Liver (tissue), 9 donors: ENCODE measurements around the gene ACYP2. TPM values are rescaled to one million over a fixed set of nuclear protein-coding genes. Genes with fewer than 3 reads are reported as not detected.
A peak's percentile ranks its signal among the peaks of the same experiment; 100 is the strongest.
"Not testable (repeated sequence)": the region's sequence is repeated elsewhere in the genome, so short reads cannot be mapped to it uniquely, and the experiment has no call there.

Experiments used
- DNase-seq: peaks from one replicate; pipeline ENCODE4 v3.0.0-alpha.2; 2017; ENCODE audit warnings: low spot score
- H3K27ac ChIP-seq, 2 donors: one replicate each; pipeline ENCODE4 v1.7.0; 2013; ENCODE audit warnings: inconsistent platforms in 2 of 2, low read length in 2 of 2, control low read depth in 1 of 2, low read depth in 1 of 2, mild to moderate bottlenecking in 1 of 2
- H3K27me3 ChIP-seq, 4 donors: one replicate each; pipeline versions ENCODE4 v1.6.1 to v1.7.0; 2013; ENCODE audit warnings: low read length in 3 of 4, inconsistent platforms in 1 of 4, mild to moderate bottlenecking in 1 of 4, moderate library complexity in 1 of 4; ENCODE audit not compliant: control insufficient read depth in 4 of 4, insufficient read depth in 4 of 4
- H3K36me3 ChIP-seq, 4 donors: one replicate each; pipeline versions ENCODE4 v1.6.1 to v1.7.0; 2013; ENCODE audit warnings: low read length in 3 of 4, mild to moderate bottlenecking in 3 of 4, low read depth in 1 of 4, moderate library complexity in 1 of 4; ENCODE audit not compliant: control insufficient read depth in 4 of 4, insufficient read depth in 3 of 4
- H3K4me1 ChIP-seq, 4 donors: one replicate each; pipeline versions ENCODE4 v1.6.1 to v1.7.0; 2013; ENCODE audit warnings: low read length in 3 of 4, mild to moderate bottlenecking in 3 of 4, moderate library complexity in 1 of 4; ENCODE audit not compliant: control insufficient read depth in 4 of 4, insufficient read depth in 4 of 4
- H3K4me3 ChIP-seq, 3 donors: one replicate each; pipeline versions ENCODE4 v1.6.1 to v1.7.0; 2013; ENCODE audit warnings: low read length in 3 of 3, control low read depth in 1 of 3, low read depth in 1 of 3, mild to moderate bottlenecking in 1 of 3
- H3K9ac ChIP-seq, 2 donors: one replicate each; pipeline ENCODE4 v1.7.0; 2013; ENCODE audit warnings: low read length in 2 of 2, mild to moderate bottlenecking in 2 of 2, moderate library complexity in 2 of 2, control low read depth in 1 of 2, low read depth in 1 of 2
- H3K9me3 ChIP-seq, 4 donors: one replicate each; pipeline versions ENCODE4 v1.6.1 to v1.7.0; 2013; ENCODE audit warnings: low read length in 3 of 4; ENCODE audit not compliant: control insufficient read depth in 4 of 4
- FOXA1 ChIP-seq: IDR thresholded peaks from 2 replicates; pipeline ENCODE4 v1.6.1; 2016; ENCODE audit warnings: antibody characterized with exemption
- GABPA ChIP-seq, 2 donors: IDR thresholded peaks in 1 of 2; conservative IDR thresholded peaks in 1 of 2; 2 replicates each; pipeline ENCODE4 v1.6.1; 2016; ENCODE audit warnings: antibody characterized with exemption in 2 of 2, mild to moderate bottlenecking in 1 of 2, moderate library complexity in 1 of 2
- HNF4A ChIP-seq, 2 donors: conservative IDR thresholded peaks; 2 replicates each; pipeline ENCODE4 v1.6.1; 2016; ENCODE audit warnings: antibody characterized with exemption in 2 of 2, mild to moderate bottlenecking in 2 of 2
- HNF4G ChIP-seq: IDR thresholded peaks from 2 replicates; pipeline ENCODE4 v1.6.1; 2016; ENCODE audit warnings: antibody characterized with exemption
- NR2F2 ChIP-seq: IDR thresholded peaks from 2 replicates; pipeline ENCODE4 v1.6.1; 2016; ENCODE audit warnings: antibody characterized with exemption
- SP1 ChIP-seq: IDR thresholded peaks from 2 replicates; pipeline ENCODE4 v1.6.1; 2018; ENCODE audit warnings: antibody characterized with exemption, mild to moderate bottlenecking
- TAF1 ChIP-seq: conservative IDR thresholded peaks from 2 replicates; pipeline ENCODE4 v1.6.1; 2016; ENCODE audit warnings: antibody characterized with exemption, mild to moderate bottlenecking
- YY1 ChIP-seq: IDR thresholded peaks from 2 replicates; pipeline ENCODE4 v1.6.1; 2016; ENCODE audit warnings: antibody characterized with exemption, mild to moderate bottlenecking
- WGBS: extraction: QIAGEN DNeasy Blood & Tissue Kit; methylation state at CpG from one replicate; pipeline ENCODE4 v1.1.7; 2013; 5-methylcytosine and 5-hydroxymethylcytosine counted together
- polyA plus RNA-seq, 2 donors: library from polyadenylated mRNA; stranded (reverse) in 1 of 2; unstranded in 1 of 2; fragments of 200-250 nt in 1 of 2; fragments of >200 nt in 1 of 2; fragmentation: Nextera tagmentation in 1 of 2; extraction: Ambion mirVana in 1 of 2; gene quantifications; one replicate each; pipeline versions ENCODE4 v1.2.1 to v1.2.3, GENCODE V29; 2013 to 2015
- total RNA-seq, 2 donors: library from RNA; depleted of rRNA; stranded (reverse); fragments of >200 nt; gene quantifications; one replicate each; pipeline ENCODE4 v1.2.3, GENCODE V29; 2014
- TF ChIP-seq, protein P1 (sequence below): fragments of 150-350 bp; IDR thresholded peaks from 2 replicates; pipeline ENCODE4 v1.5.1; 2017; ENCODE audit warnings: improper control_type of control experiment, low read depth, low read length; ENCODE audit not compliant: missing input control
- TF ChIP-seq, protein P2 (sequence below): IDR thresholded peaks from 2 replicates; pipeline ENCODE4 v1.6.1; 2016; ENCODE audit warnings: antibody characterized with exemption
- TF ChIP-seq, protein P3 (sequence below): IDR thresholded peaks from 2 replicates; pipeline ENCODE4 v1.6.1; 2016; ENCODE audit warnings: antibody characterized with exemption, mild to moderate bottlenecking
- donor health status: healthy.
- donor health status: healthy.
- donor health status: healthy.
- donor health status: healthy.
- donor health status: healthy.

The ACYP2 gene
- total and polyA plus RNA-seq, 4 donors = 13.1 to 44.3 (median 15.4) TPM

DNA sequence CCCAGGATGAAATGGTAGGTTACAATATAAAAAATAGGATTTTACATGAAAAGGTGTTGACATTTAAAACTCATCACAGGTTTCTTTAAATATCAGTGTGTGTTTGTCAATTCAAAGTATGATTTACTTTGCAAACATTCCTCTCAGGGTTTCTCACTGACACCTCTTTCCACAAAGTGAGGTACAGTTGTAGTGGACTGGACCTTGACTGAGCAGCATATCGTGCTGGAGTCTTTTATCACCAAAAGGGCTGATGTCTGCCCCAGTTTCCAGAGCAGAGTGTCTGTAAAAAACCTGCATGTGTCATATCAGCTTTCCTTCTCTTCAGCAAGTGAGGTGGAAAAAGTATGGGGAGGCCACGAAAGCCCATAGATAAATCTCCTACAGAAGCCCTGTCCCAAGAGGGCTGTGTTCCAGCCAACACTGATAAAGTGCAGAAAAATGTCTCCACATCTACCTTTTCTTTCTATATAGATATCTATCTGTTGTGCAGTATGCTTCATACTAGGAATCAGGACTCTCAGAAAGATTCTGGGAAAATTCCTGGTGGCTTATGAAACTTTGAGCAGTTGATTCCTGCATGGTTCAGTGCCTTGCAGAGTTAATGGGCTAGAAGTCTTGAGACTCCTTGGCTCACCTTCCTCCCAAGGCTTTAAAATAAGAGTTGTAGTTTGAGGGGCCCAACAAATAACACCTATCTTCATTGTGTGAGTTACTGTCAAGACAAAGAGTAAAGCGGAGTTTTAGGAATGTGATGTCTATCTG, 6.9 kb downstream of the ACYP2 start:
- no peak for DNase-seq
- no peak overlapping the region for H3K4me3 ChIP-seq
- TF ChIP-seq HNF4A (conservative IDR thresholded peaks at IDR 0.05) = peak; percentile 10 to 20
- TF ChIP-seq, protein P1, sequence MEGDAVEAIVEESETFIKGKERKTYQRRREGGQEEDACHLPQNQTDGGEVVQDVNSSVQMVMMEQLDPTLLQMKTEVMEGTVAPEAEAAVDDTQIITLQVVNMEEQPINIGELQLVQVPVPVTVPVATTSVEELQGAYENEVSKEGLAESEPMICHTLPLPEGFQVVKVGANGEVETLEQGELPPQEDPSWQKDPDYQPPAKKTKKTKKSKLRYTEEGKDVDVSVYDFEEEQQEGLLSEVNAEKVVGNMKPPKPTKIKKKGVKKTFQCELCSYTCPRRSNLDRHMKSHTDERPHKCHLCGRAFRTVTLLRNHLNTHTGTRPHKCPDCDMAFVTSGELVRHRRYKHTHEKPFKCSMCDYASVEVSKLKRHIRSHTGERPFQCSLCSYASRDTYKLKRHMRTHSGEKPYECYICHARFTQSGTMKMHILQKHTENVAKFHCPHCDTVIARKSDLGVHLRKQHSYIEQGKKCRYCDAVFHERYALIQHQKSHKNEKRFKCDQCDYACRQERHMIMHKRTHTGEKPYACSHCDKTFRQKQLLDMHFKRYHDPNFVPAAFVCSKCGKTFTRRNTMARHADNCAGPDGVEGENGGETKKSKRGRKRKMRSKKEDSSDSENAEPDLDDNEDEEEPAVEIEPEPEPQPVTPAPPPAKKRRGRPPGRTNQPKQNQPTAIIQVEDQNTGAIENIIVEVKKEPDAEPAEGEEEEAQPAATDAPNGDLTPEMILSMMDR = no peak
- TF ChIP-seq HNF4G = no peak
- TF ChIP-seq, protein P2, sequence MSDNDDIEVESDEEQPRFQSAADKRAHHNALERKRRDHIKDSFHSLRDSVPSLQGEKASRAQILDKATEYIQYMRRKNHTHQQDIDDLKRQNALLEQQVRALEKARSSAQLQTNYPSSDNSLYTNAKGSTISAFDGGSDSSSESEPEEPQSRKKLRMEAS = no peak
- TF ChIP-seq SP1 = no peak
- peaks cover 0 to 17% (median 1%) of the 10 kb centered on the region in 4 donors for H3K36me3 ChIP-seq
- WGBS = 78% methylated on average over 3 of the region's 3 CpGs
- H3K9me3 ChIP-seq = peaks cover 5 to 8% (median 6%) of the 10 kb centered on the region in 4 donors
- H3K9ac ChIP-seq = no peak overlapping the region
- no peaks in the 10 kb centered on the region for H3K27me3 ChIP-seq
- no peaks in the 10 kb centered on the region for H3K4me1 ChIP-seq
- H3K27ac ChIP-seq = no peak overlapping the region

DNA sequence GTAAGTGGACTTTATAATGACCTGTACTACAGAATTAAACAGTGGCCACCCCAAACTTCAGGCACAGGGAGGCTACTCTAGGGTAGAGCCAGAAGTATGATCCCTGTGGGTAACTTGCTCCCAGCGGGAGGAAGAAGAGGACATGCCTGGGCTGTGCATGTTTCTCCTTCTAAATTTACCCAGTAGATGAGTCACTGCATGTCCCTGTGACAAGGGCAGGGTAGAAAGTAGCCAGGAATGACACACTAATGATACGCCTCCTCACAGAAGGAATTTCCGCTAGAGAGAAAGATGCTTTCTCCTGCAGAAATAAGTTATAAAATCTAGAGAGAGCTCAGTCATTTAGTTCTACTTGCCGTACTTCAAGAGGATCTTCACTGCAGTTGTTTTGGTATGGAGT, 7.5 kb downstream of the ACYP2 start:
- whole genome bisulfite sequencing = 93% methylated on average over 4 of the region's 4 CpGs
- DNase-seq = no peak
- Histone ChIP-seq H3K27ac (no peak overlapping the region), H3K9me3 (peaks cover 5 to 8% (median 6%) of the 10 kb centered on the region in 4 donors), H3K4me3 (no peak overlapping the region), H3K4me1 (no peaks in the 10 kb centered on the region), H3K27me3 (no peaks in the 10 kb centered on the region), H3K9ac (no peak overlapping the region), H3K36me3 (peaks cover 0 to 17% (median 1%) of the 10 kb centered on the region in 4 donors)
- TF ChIP-seq TAF1 = no peak
- TF ChIP-seq GABPA (IDR thresholded peaks at IDR 0.05 in 1 of 2, conservative IDR thresholded peaks at IDR 0.05 in 1 of 2) = no peak
- TF ChIP-seq, protein P3, sequence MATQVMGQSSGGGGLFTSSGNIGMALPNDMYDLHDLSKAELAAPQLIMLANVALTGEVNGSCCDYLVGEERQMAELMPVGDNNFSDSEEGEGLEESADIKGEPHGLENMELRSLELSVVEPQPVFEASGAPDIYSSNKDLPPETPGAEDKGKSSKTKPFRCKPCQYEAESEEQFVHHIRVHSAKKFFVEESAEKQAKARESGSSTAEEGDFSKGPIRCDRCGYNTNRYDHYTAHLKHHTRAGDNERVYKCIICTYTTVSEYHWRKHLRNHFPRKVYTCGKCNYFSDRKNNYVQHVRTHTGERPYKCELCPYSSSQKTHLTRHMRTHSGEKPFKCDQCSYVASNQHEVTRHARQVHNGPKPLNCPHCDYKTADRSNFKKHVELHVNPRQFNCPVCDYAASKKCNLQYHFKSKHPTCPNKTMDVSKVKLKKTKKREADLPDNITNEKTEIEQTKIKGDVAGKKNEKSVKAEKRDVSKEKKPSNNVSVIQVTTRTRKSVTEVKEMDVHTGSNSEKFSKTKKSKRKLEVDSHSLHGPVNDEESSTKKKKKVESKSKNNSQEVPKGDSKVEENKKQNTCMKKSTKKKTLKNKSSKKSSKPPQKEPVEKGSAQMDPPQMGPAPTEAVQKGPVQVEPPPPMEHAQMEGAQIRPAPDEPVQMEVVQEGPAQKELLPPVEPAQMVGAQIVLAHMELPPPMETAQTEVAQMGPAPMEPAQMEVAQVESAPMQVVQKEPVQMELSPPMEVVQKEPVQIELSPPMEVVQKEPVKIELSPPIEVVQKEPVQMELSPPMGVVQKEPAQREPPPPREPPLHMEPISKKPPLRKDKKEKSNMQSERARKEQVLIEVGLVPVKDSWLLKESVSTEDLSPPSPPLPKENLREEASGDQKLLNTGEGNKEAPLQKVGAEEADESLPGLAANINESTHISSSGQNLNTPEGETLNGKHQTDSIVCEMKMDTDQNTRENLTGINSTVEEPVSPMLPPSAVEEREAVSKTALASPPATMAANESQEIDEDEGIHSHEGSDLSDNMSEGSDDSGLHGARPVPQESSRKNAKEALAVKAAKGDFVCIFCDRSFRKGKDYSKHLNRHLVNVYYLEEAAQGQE = no peak
- no peak for TF ChIP-seq FOXA1
- TF ChIP-seq NR2F2 = no peak
- TF ChIP-seq YY1 = no peak
- no peak for TF ChIP-seq HNF4A (conservative IDR thresholded peaks at IDR 0.05)

DNA sequence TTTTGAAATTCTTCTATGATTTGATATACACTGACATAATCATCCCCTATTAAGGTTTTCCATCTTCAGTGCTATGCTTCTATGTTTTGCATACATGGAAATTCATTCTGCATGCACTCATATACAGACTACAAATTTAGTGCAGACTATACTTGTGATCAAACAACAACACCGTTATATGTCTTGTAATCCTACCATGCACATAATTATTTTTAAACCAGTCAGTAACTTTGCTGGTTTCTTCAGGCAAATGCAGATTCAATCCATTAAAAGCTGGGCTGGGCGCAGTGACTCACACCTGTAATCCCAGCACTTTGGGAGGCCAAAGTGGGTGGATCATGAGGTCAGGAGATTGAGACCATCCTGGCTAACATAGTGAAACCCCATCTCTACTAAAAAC, 11.8 kb downstream of the ACYP2 start:
- not testable (repeated sequence) for H3K27me3 ChIP-seq, H3K27ac ChIP-seq, DNase-seq, H3K9me3 ChIP-seq, H3K9ac ChIP-seq, H3K36me3 ChIP-seq, H3K4me3 ChIP-seq, H3K4me1 ChIP-seq
- 96% methylated on average over 2 of the region's 2 CpGs for WGBS
